Measurements from ENCODE around the gene WEE2.

GRCh38 chr7:141776374-141776773, 68.2 kb downstream of the WEE2 start, which contains the start of gene TAS2R4:
- TF ChIP-seq CTCF (IDR thresholded peaks at IDR 0.05; ENCODE audit: low read length) (no peak), EZH2 (IDR thresholded peaks at IDR 0.05; ENCODE audit: borderline replicate concordance, low read length) (no peak)

Data from OCI-LY1 (cell line).